H1 (cell line): ENCODE results near the gene TCP11.

Source experiments
- ASH2L ChIP-seq: fragments of 200-600, 300-600 bp; sonication (generic); IDR thresholded peaks from one replicate; pipeline ENCODE4 v1.7.1; 2017; ENCODE audit warnings: low read length
- CREB1 ChIP-seq: IDR thresholded peaks from 2 replicates; pipeline ENCODE4 v1.6.1; 2012; ENCODE audit warnings: inconsistent platforms
- CTCF ChIP-seq, 3 experiments: IDR thresholded peaks; 1 replicate in 2 of 3; 2 replicates in 1 of 3; pipeline versions ENCODE4 v1.5.1 to v1.6.1; 2011; ENCODE audit warnings: low read length in 3 of 3, mild to moderate bottlenecking in 3 of 3, inconsistent platforms in 2 of 3, low read depth in 1 of 3, moderate library complexity in 1 of 3; ENCODE audit not compliant: insufficient read depth in 1 of 3; ENCODE audit errors: control extremely low read depth in 1 of 3
- EP300 ChIP-seq, 2 experiments: IDR thresholded peaks; 1 replicate in 1 of 2; 2 replicates in 1 of 2; pipeline ENCODE4 v1.6.1; 2011 to 2012; ENCODE audit warnings: low read depth in 2 of 2, low read length in 2 of 2, mild to moderate bottlenecking in 2 of 2, borderline replicate concordance in 1 of 2, inconsistent platforms in 1 of 2, moderate library complexity in 1 of 2
- EZH2 ChIP-seq: fragments of 200-600 bp; sonication (generic); IDR thresholded peaks from 2 replicates; pipeline ENCODE4 v1.7.1; 2012; ENCODE audit warnings: low read depth, mild to moderate bottlenecking, moderate library complexity, low read length, inconsistent platforms; ENCODE audit not compliant: severe bottlenecking
- JUND ChIP-seq: IDR thresholded peaks from 2 replicates; pipeline ENCODE4 v1.6.1; 2011; ENCODE audit warnings: mild to moderate bottlenecking, improper control_type of control experiment, low read length
- POLR2A ChIP-seq, 2 experiments: IDR thresholded peaks; 1 replicate in 1 of 2; 2 replicates in 1 of 2; pipeline ENCODE4 v1.6.1; 2011; ENCODE audit warnings: low read depth in 2 of 2, low read length in 2 of 2, mild to moderate bottlenecking in 2 of 2; ENCODE audit errors: control extremely low read depth in 1 of 2
- RAD21 ChIP-seq, 2 experiments: IDR thresholded peaks in 1 of 2; conservative IDR thresholded peaks in 1 of 2; 2 replicates each; pipeline ENCODE4 v1.6.1; 2011; ENCODE audit warnings: low read depth in 2 of 2, low read length in 2 of 2, improper control_type of control experiment in 1 of 2, inconsistent platforms in 1 of 2, mild to moderate bottlenecking in 1 of 2, moderate library complexity in 1 of 2
- RXRA ChIP-seq: IDR thresholded peaks from 2 replicates; pipeline ENCODE4 v1.6.1; 2011; ENCODE audit warnings: low read depth, mild to moderate bottlenecking, low read length, moderate library complexity; ENCODE audit not compliant: insufficient read depth
- SIN3A ChIP-seq, 2 experiments: IDR thresholded peaks in 1 of 2; conservative IDR thresholded peaks in 1 of 2; 2 replicates each; pipeline ENCODE4 v1.6.1; 2011 to 2012; ENCODE audit warnings: low read length in 2 of 2, improper control_type of control experiment in 1 of 2, low read depth in 1 of 2, mild to moderate bottlenecking in 1 of 2
- SP2 ChIP-seq: IDR thresholded peaks from 2 replicates; pipeline ENCODE4 v1.6.1; 2012; ENCODE audit warnings: mild to moderate bottlenecking, low read length, inconsistent platforms
- TAF1 ChIP-seq: IDR thresholded peaks from 2 replicates; pipeline ENCODE4 v1.6.1; 2011; ENCODE audit warnings: mild to moderate bottlenecking, low read depth, low read length
- ZNF274 ChIP-seq: IDR thresholded peaks from 2 replicates; pipeline ENCODE4 v1.7.0; 2012; ENCODE audit warnings: low read length, borderline replicate concordance; ENCODE audit errors: extremely low read depth

GRCh38 chr6:35147026-35147425, 5.9 kb upstream of the TCP11 start:
- TF ChIP-seq SIN3A (conservative IDR thresholded peaks at IDR 0.05 in 1 of 2, IDR thresholded peaks at IDR 0.05 in 1 of 2; ENCODE audit: low read depth in 1 of 2, low read length in 2 of 2) = no peak
- TF ChIP-seq TAF1 = no peak
- no peak for TF ChIP-seq CTCF (IDR thresholded peaks at IDR 0.05; ENCODE audit: control extremely low read depth in 1 of 3, insufficient read depth in 1 of 3, low read depth in 1 of 3, low read length in 3 of 3)
- no peak for TF ChIP-seq POLR2A (IDR thresholded peaks at IDR 0.05; ENCODE audit: control extremely low read depth in 1 of 2, low read depth in 2 of 2, low read length in 2 of 2)
- no peak for TF ChIP-seq RAD21 (IDR thresholded peaks at IDR 0.05 in 1 of 2, conservative IDR thresholded peaks at IDR 0.05 in 1 of 2; ENCODE audit: low read depth in 2 of 2, low read length in 2 of 2)
- no peak for TF ChIP-seq ZNF274
- no peak for TF ChIP-seq JUND
- no peak for TF ChIP-seq RXRA
- no peak for TF ChIP-seq EP300 (IDR thresholded peaks at IDR 0.05; ENCODE audit: borderline replicate concordance in 1 of 2, low read depth in 2 of 2, low read length in 2 of 2)
- no peak for TF ChIP-seq SP2
- TF ChIP-seq CREB1 = no peak
- no peak for TF ChIP-seq EZH2
- TF ChIP-seq ASH2L = no peak
